GM12801 (cell line): ENCODE measurements around the gene IP6K2.

Source experiments
- CTCF ChIP-seq: IDR thresholded peaks from one replicate; pipeline ENCODE4 v1.5.1; 2011; ENCODE audit warnings: control low read depth; ENCODE audit not compliant: insufficient read length; ENCODE audit errors: extremely low read depth

Gene IP6K2

DNA sequence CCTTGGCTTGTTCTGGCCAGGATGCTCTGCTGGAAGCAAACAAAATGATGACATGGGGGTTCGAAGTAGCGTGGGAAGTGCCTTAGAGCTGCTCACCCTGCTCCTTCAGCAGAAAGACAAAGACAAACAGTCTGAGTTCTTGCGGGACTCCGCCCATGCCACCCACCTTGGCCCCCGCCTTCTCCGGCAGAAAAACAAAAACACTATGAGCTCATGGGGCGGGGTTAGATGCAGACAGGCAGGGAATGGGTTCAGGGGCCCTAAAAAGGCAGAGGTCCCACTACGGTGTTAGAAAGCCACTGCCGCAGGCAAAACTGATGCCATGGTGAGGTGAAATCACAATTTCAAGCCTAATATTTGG is 21.6 kb downstream of the IP6K2 start:
- TF ChIP-seq CTCF, result no peak

GRCh38 chr3:48694610-48695392 is 22.2 kb downstream of the IP6K2 start:
- no peak for TF ChIP-seq CTCF

DNA sequence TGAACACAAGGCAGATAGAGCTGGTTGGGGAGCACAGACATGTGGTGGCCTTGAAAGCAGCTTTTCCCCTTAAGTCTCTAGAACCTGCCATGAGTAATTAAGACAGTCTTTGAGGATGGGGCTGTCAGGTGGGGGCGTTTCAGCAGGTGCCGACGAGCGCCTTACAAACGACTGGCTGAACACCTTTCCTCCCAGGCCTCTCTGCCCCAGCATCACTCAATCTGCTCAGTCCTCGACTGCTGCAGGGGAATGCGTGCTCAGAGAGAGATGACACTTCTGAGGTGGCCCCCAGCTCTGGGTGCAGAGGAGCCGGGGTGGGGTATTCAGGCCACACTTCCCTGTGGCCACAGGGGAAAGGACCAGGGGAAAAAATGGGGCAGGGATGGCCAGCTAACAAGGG is 23.2 kb downstream of the IP6K2 start:
- no peak for TF ChIP-seq CTCF

GRCh38 chr3:48692551-48692950 is 24.5 kb downstream of the IP6K2 start:
- no peak for TF ChIP-seq CTCF

- TF ChIP-seq CTCF, result no peak
Measured at GRCh38 chr3:48690846-48691458, 26.1 kb downstream of the IP6K2 start.

- no peak for TF ChIP-seq CTCF
Measured at GRCh38 chr3:48689384-48689783, 27.6 kb downstream of the IP6K2 start.

DNA sequence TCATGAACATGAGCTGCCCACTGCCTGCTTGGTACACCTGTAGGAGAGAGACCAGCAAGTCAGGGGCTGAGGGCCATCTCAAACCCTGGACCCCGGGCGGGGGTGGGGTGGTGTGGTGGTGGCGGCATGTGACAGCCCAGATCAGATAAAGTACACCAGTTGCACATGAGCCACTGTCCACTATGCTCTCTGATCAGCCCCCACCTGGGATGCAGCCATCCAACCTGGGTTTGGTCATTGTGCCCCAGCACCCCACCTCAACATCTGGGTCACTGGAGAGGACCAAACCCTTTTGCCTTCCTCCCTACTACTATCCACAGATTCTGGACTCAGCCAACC is 28.3 kb downstream of the IP6K2 start:
- no peak for TF ChIP-seq CTCF
